Measurements from ENCODE around the gene GLIPR2.

Gene GLIPR2

GRCh38 chr9:36109071-36109470 is 27.5 kb upstream of the GLIPR2 start:
- DNase-seq (ENCODE audit: low read depth) = no peak
- no peak for TF ChIP-seq MAX (IDR thresholded peaks at IDR 0.05; ENCODE audit: low read depth, low read length)
- TF ChIP-seq POLR2A (IDR thresholded peaks at IDR 0.05; ENCODE audit: extremely low read depth, insufficient read length) = no peak
- TF ChIP-seq CTCF (IDR thresholded peaks at IDR 0.05; ENCODE audit: low read depth, low read length) = no peak
- TF ChIP-seq MYC (IDR thresholded peaks at IDR 0.05; ENCODE audit: low read depth, low read length) = no peak
- H3K4me3 ChIP-seq (ENCODE audit: low read depth, low read length) = no peak overlapping the region

- TF ChIP-seq POLR2A (IDR thresholded peaks at IDR 0.05; ENCODE audit: extremely low read depth, insufficient read length) (no peak), MYC (IDR thresholded peaks at IDR 0.05; ENCODE audit: low read depth, low read length) (no peak), CTCF (IDR thresholded peaks at IDR 0.05; ENCODE audit: low read depth, low read length) (no peak), MAX (IDR thresholded peaks at IDR 0.05; ENCODE audit: low read depth, low read length) (no peak)
- no peak overlapping the region for H3K4me3 ChIP-seq (ENCODE audit: low read depth, low read length)
- no peak for DNase-seq (ENCODE audit: low read depth)
Measured at GRCh38 chr9:36110434-36110833, 26.1 kb upstream of the GLIPR2 start.

- TF ChIP-seq POLR2A (IDR thresholded peaks at IDR 0.05; ENCODE audit: extremely low read depth, insufficient read length) = no peak
- TF ChIP-seq CTCF (IDR thresholded peaks at IDR 0.05; ENCODE audit: low read depth, low read length) = no peak
- no peak for TF ChIP-seq MAX (IDR thresholded peaks at IDR 0.05; ENCODE audit: low read depth, low read length)
- TF ChIP-seq MYC (IDR thresholded peaks at IDR 0.05; ENCODE audit: low read depth, low read length) = no peak
- DNase-seq (ENCODE audit: low read depth) = no peak
- H3K4me3 ChIP-seq (ENCODE audit: low read depth, low read length) = no peak overlapping the region
Measured at GRCh38 chr9:36112516-36112915, 24.0 kb upstream of the GLIPR2 start.

- no peak for DNase-seq (ENCODE audit: low read depth)
- TF ChIP-seq MYC (IDR thresholded peaks at IDR 0.05; ENCODE audit: low read depth, low read length) = no peak
- TF ChIP-seq CTCF (IDR thresholded peaks at IDR 0.05; ENCODE audit: low read depth, low read length) = no peak
- TF ChIP-seq POLR2A (IDR thresholded peaks at IDR 0.05; ENCODE audit: extremely low read depth, insufficient read length) = no peak
- no peak for TF ChIP-seq MAX (IDR thresholded peaks at IDR 0.05; ENCODE audit: low read depth, low read length)
- no peak overlapping the region for H3K4me3 ChIP-seq (ENCODE audit: low read depth, low read length)
Measured at GRCh38 chr9:36113999-36114398, 22.5 kb upstream of the GLIPR2 start.

GRCh38 chr9:36116593-36116992 is 19.9 kb upstream of the GLIPR2 start:
- TF ChIP-seq MYC (IDR thresholded peaks at IDR 0.05; ENCODE audit: low read depth, low read length) (no peak), MAX (IDR thresholded peaks at IDR 0.05; ENCODE audit: low read depth, low read length) (no peak)
- DNase-seq (ENCODE audit: low read depth) = no peak
- H3K4me3 ChIP-seq (ENCODE audit: low read depth, low read length) = no peak overlapping the region

GRCh38 chr9:36118201-36118600 is 18.3 kb upstream of the GLIPR2 start:
- no peak overlapping the region for H3K4me3 ChIP-seq (ENCODE audit: low read depth, low read length)
- no peak for DNase-seq (ENCODE audit: low read depth)
- TF ChIP-seq MAX (IDR thresholded peaks at IDR 0.05; ENCODE audit: low read depth, low read length) (no peak), MYC (IDR thresholded peaks at IDR 0.05; ENCODE audit: low read depth, low read length) (no peak), CTCF (IDR thresholded peaks at IDR 0.05; ENCODE audit: low read depth, low read length) (no peak), POLR2A (IDR thresholded peaks at IDR 0.05; ENCODE audit: extremely low read depth, insufficient read length) (no peak)
